Prostate gland (tissue), 2 donors: Measurements from ENCODE around the gene STAB1. TPM values are rescaled to one million over a fixed set of nuclear protein-coding genes. Genes with fewer than 3 reads are reported as not detected.

ENCODE experiments used
- DNase-seq: peaks from one replicate; pipeline ENCODE4 v3.0.0-alpha.2; 2019; ENCODE audit warnings: low spot score
- H3K27ac ChIP-seq, 2 donors: fragments of 200-600 bp; sonication (generic); 2 replicates each; pipeline ENCODE4 v1.5.1; 2017 to 2019
- H3K27me3 ChIP-seq: fragments of 200-600 bp; sonication (generic); replicated peaks from 2 replicates; pipeline ENCODE4 v1.5.1; 2019; ENCODE audit not compliant: insufficient read depth
- H3K36me3 ChIP-seq, 2 donors: fragments of 200-600 bp; sonication (generic); 1 replicate in 1 of 2; 2 replicates in 1 of 2; pipeline versions ENCODE4 v1.5.1 to v1.8.1; 2017 to 2019
- H3K4me1 ChIP-seq: fragments of 200-600 bp; sonication (generic); replicated peaks from 2 replicates; pipeline ENCODE4 v1.5.1; 2019
- H3K4me3 ChIP-seq, 2 donors: fragments of 200-600 bp; sonication (generic); 2 replicates each; pipeline ENCODE4 v1.5.1; 2017 to 2019
- H3K9me3 ChIP-seq: fragments of 200-600 bp; sonication (generic); 2 replicates; pipeline ENCODE4 v1.5.1; 2017
- POLR2A ChIP-seq: fragments of 450-650 bp; IDR thresholded peaks from one replicate; pipeline ENCODE4 v1.6.1; 2016; ENCODE audit warnings: antibody characterized with exemption, mild to moderate bottlenecking
- POLR2AphosphoS5 ChIP-seq: sonication (generic); formaldehyde crosslinking; IDR thresholded peaks from one replicate; pipeline ENCODE4 v1.6.1; 2017; ENCODE audit warnings: antibody characterized with exemption
- WGBS: methylation state at CpG from one replicate; pipeline ENCODE4 v1.1.5; 2018; 5-methylcytosine and 5-hydroxymethylcytosine counted together
- intact Hi-C: fragments of 100-400 bp; cut with DNase I; formaldehyde crosslinking; loops from one replicate; pipeline ENCODE4 v1.14.2; 2022
- total RNA-seq, 2 donors: library from RNA; depleted of rRNA; stranded (reverse); fragments of >200 nt; gene quantifications; one replicate each; pipeline ENCODE4 v1.1.0, GENCODE V29; 2016
- TF ChIP-seq, protein P1 (sequence below), 4 experiments: fragments of 200-600 bp in 2 of 4; fragments of 450-650 bp in 2 of 4; sonication (generic) in 2 of 4; IDR thresholded peaks; 1 replicate in 3 of 4; 2 replicates in 1 of 4; pipeline ENCODE4 v1.5.1; 2016 to 2019; ENCODE audit warnings: antibody characterized with exemption in 4 of 4, mild to moderate bottlenecking in 2 of 4, moderate library complexity in 2 of 4

STAB1 gene
- total RNA-seq, 2 donors from 2014 or later, result 21.8 to 68.6 TPM

DNA sequence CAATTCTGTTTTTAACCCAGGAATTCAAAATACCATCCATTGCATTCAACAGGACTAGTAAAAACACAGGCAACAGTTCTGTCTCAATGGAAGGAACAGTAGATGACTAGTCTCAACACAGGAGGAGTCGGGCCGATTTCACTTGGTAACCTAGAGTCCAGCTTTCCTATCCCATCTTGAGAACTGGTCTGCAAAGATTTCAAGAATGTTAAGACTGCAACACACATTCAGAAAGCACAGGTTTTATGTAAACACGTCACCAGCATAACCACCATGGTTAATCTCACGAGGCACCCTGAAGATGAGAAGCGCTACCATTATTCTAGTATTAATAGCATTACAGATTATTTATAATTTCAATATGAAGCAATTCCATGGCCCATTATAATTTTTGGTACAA lies 63.3 kb downstream of the STAB1 start:
- no peaks in the 10 kb centered on the region for H3K4me1 ChIP-seq
- no peak for DNase-seq
- WGBS, result 95% methylated on average over 5 of the region's 5 CpGs
- H3K27ac ChIP-seq, result no peak overlapping the region
- H3K36me3 ChIP-seq, result peaks cover 5 to 6% of the 10 kb centered on the region in 2 donors
- no peaks in the 10 kb centered on the region for H3K9me3 ChIP-seq
- no peak overlapping the region for H3K4me3 ChIP-seq
- H3K27me3 ChIP-seq, result no peaks in the 10 kb centered on the region
- intact Hi-C loops, result no loop called here
- no peak for TF ChIP-seq POLR2AphosphoS5

DNA sequence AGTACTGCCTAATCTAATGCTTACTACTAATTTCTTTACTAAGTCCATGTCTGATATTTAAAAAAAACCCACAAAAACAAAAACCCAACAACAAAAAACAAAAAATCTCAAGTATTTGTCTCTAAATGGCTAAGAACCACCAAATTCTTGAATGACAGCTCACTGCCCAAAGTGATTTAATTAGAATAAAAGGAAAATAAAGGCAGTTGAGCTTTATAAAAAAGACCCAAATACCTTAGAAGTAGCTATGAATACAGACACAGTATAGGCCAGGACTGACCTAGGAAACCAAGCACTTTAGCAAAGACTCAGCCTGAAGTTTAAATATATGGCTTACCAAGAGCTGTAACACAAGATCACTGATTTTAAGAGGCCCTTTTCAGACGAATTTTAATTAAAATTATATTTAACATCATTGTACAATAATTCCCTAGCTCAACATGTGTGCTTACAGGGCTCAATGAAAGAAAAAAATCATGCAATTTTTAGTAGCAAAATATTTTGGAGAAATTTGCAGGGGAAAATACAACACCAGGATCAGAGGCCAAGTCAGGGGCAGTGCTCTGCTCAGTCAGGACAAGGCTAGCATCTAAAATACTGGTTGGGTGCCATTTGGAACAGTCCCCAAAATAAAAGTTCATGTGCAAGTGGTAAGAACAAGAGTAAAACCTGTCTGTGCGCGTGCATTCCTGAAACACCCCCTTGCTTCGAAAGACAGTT lies 66.0 kb downstream of the STAB1 start:
- peaks cover 0 to 6% of the 10 kb centered on the region in 2 donors for H3K36me3 ChIP-seq
- no peak overlapping the region for H3K4me3 ChIP-seq
- TF ChIP-seq POLR2A, result no peak
- TF ChIP-seq, protein P1, sequence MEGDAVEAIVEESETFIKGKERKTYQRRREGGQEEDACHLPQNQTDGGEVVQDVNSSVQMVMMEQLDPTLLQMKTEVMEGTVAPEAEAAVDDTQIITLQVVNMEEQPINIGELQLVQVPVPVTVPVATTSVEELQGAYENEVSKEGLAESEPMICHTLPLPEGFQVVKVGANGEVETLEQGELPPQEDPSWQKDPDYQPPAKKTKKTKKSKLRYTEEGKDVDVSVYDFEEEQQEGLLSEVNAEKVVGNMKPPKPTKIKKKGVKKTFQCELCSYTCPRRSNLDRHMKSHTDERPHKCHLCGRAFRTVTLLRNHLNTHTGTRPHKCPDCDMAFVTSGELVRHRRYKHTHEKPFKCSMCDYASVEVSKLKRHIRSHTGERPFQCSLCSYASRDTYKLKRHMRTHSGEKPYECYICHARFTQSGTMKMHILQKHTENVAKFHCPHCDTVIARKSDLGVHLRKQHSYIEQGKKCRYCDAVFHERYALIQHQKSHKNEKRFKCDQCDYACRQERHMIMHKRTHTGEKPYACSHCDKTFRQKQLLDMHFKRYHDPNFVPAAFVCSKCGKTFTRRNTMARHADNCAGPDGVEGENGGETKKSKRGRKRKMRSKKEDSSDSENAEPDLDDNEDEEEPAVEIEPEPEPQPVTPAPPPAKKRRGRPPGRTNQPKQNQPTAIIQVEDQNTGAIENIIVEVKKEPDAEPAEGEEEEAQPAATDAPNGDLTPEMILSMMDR (IDR thresholded peaks at IDR 0.05), result no peak
- no peak for TF ChIP-seq POLR2AphosphoS5
- no peaks in the 10 kb centered on the region for H3K9me3 ChIP-seq
- no peaks in the 10 kb centered on the region for H3K27me3 ChIP-seq
- DNase-seq, result no peak
- no peaks in the 10 kb centered on the region for H3K4me1 ChIP-seq
- no peak overlapping the region for H3K27ac ChIP-seq
- 60% methylated on average over 4 of the region's 4 CpGs for WGBS
- intact Hi-C loops, result no loop called here

DNA sequence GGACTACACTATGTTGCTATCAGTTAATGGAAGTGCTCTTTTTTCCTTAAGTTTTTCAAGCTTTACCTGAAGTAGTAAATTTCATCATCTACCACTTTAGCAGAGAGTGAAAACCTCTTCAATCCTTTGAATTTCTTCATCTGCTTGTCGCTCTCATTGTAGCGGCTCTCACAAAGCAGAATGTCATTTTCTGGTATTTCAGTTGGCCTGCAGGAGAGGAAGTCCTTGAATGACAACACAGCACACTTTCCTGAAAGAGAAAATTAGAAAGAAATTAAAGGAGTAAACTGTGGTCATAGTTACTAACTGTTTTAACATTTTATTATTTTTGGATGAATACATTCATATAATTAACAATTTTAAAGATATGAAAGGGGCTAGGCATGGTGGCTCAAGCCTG lies 68.8 kb downstream of the STAB1 start:
- TF ChIP-seq POLR2AphosphoS5 (no peak), POLR2A (no peak)
- TF ChIP-seq, protein P1 (IDR thresholded peaks at IDR 0.05), result no peak
- H3K4me1 ChIP-seq, result no peaks in the 10 kb centered on the region
- H3K4me3 ChIP-seq, result no peak overlapping the region
- peaks cover 0 to 6% of the 10 kb centered on the region in 2 donors for H3K36me3 ChIP-seq
- no peaks in the 10 kb centered on the region for H3K9me3 ChIP-seq
- DNase-seq, result no peak
- no peak overlapping the region for H3K27ac ChIP-seq
- H3K27me3 ChIP-seq, result no peaks in the 10 kb centered on the region
- 92% methylated on average over 2 of the region's 2 CpGs for WGBS
- intact Hi-C loops, result no loop called here

DNA sequence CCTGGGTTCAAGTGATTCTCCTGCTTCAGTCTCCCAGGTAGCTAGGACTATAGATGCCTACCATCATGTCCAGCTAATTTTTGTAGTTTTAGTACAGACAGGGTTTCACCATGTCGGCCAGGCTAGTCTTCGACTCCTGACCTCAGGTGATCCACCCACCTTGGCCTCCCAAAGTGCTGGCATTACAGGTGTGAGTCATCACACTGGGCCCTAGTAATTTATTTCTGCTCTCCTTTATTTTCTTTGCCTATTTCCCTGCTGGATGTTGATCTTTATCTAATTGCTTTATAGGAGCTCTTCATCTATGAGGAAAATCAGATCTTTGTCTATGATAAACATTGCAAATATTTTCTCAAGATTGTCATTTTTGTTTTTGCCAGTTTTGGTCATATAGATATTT lies 72.9 kb downstream of the STAB1 start:
- DNase-seq, result no peak
- no peak for TF ChIP-seq POLR2A
- TF ChIP-seq, protein P1 (IDR thresholded peaks at IDR 0.05), result no peak
- no peak for TF ChIP-seq POLR2AphosphoS5
- Histone ChIP-seq H3K4me3 (no peak overlapping the region), H3K36me3 (peaks cover 0 to 5% of the 10 kb centered on the region in 2 donors), H3K4me1 (no peaks in the 10 kb centered on the region), H3K27me3 (no peaks in the 10 kb centered on the region), H3K27ac (no peak overlapping the region), H3K9me3 (no peaks in the 10 kb centered on the region)
- 71% methylated on average over 2 of the region's 2 CpGs for WGBS
- intact Hi-C loops, result no loop called here

DNA sequence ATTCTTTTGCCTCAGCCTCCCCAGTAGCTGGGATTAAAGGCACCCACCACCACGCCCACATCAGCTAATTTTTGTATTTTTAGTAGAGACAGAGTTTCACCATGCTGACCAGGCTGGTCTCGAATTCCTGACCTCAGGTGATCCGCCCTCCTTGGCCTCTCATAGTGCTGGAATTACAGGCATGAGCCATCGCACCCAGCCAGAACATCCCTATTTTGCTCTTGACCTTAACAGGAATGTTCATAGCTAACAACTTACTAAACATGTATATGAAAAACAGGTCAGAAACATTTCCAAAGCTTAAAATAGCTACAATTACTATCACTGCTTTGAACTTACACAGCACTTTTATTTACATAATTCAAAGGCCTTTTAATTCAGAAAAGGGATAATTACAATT lies 74.9 kb downstream of the STAB1 start:
- WGBS, result 84% methylated on average over 4 of the region's 4 CpGs
- Histone ChIP-seq H3K27ac (no peak overlapping the region), H3K4me1 (no peaks in the 10 kb centered on the region), H3K9me3 (no peaks in the 10 kb centered on the region), H3K27me3 (no peaks in the 10 kb centered on the region), H3K36me3 (no peaks in the 10 kb centered on the region), H3K4me3 (no peak overlapping the region)
- no peak for TF ChIP-seq POLR2A
- TF ChIP-seq, protein P1 (IDR thresholded peaks at IDR 0.05), result no peak
- no peak for TF ChIP-seq POLR2AphosphoS5
- DNase-seq, result no peak
- intact Hi-C loops, result no loop called here
